Thyroid gland (tissue), 4 donors: ENCODE results near the gene DNTT. TPM values are rescaled to one million over a fixed set of nuclear protein-coding genes. Genes with fewer than 3 reads are reported as not detected.

ENCODE experiments used
- DNase-seq, 2 donors: peaks; one replicate each; pipeline ENCODE4 v3.0.0-alpha.2; 2019
- H3K27ac ChIP-seq, 3 donors: fragments of 200-600 bp; sonication (generic); 1 replicate in 2 of 3; 2 replicates in 1 of 3; pipeline ENCODE4 v1.5.1; 2016 to 2019; ENCODE audit warnings: mild to moderate bottlenecking in 1 of 3, moderate library complexity in 1 of 3
- H3K27me3 ChIP-seq: fragments of 200-600 bp; sonication (generic); one replicate; pipeline ENCODE4 v1.5.1; 2019
- H3K36me3 ChIP-seq, 2 donors: fragments of 200-600 bp; sonication (generic); one replicate each; pipeline ENCODE4 v1.5.1; 2016 to 2019
- H3K4me1 ChIP-seq, 2 donors: fragments of 200-600 bp; sonication (generic); one replicate each; pipeline ENCODE4 v1.5.1; 2017 to 2019
- H3K4me3 ChIP-seq, 3 donors: fragments of 200-600 bp; sonication (generic); replicated peaks in 1 of 3; 1 replicate in 2 of 3; 2 replicates in 1 of 3; pipeline ENCODE4 v1.5.1; 2016; ENCODE audit warnings: mild to moderate bottlenecking in 1 of 3
- H3K9me3 ChIP-seq: fragments of 200-600 bp; sonication (generic); one replicate; pipeline ENCODE4 v1.5.1; 2017
- POLR2A ChIP-seq, 2 donors: fragments of 450-650 bp; IDR thresholded peaks; one replicate each; pipeline ENCODE4 v1.6.1; 2017; ENCODE audit warnings: antibody characterized with exemption in 2 of 2, mild to moderate bottlenecking in 2 of 2, moderate library complexity in 1 of 2
- WGBS, 2 donors: methylation state at CpG; one replicate each; pipeline ENCODE4 v1.1.5; 2017; 5-methylcytosine and 5-hydroxymethylcytosine counted together
- intact Hi-C: fragments of 100-400 bp; cut with DNase I; formaldehyde crosslinking; loops from one replicate; pipeline ENCODE4 v1.15.1; 2023
- total RNA-seq, 4 donors: library from RNA; depleted of rRNA; stranded (reverse); fragments of >200 nt; gene quantifications; one replicate each; pipeline ENCODE4 v1.2.3, GENCODE V29; 2016
- TF ChIP-seq, protein P1 (sequence below), 6 experiments: fragments of 200-600 bp in 3 of 6; fragments of 450-650 bp in 3 of 6; sonication (generic) in 3 of 6; IDR thresholded peaks; one replicate each; pipeline ENCODE4 v1.5.1; 2016 to 2019; ENCODE audit warnings: antibody characterized with exemption in 6 of 6, mild to moderate bottlenecking in 2 of 6, inconsistent platforms in 1 of 6, moderate library complexity in 1 of 6

The DNTT gene
- total RNA-seq, 4 donors from 2014 or later: 0.88 TPM; not detected in 3

DNA sequence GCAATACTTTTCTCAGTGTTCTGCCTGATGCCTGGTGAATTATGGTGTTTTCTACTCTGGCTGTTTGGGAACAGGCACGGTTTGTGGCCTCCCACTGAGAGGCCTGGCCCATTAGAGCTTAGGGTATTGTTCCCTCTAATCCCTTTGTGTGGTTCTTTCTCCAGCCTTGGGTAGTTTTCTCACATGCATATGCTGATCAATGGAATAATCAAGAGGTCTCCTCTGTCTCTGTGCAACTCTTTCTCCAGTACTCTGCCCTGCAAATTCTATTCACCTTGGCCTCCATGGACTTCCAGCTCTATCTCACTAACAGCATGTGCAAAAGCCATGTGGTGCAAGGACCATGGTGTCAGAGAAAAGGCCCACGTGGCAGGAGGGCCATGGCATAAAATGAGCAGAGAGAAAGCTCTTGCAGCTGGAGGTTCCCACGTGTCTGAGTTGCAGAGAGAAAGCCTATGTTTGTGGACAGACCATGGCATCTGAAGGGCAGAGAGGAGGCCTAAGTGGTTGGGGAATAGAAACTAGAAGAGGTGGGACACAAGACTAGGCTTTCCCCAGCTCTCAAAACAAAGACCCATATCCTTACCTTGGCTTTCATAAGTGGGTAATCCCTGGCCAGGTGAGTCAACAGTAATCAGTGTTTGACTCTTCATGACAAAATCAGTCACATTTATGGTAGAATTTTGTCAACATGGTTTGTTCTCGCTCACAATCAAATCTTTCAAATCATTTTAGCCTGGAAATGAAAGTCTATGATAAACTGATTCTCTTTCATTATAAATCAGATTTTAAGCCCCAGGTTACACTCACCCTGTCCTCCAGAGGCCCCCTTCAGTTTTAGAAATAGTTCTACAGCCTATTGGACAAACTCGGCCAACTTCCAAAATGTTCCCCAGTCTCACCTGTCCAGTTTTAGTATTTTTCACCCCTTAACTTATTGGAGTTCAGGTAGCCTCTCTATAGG, 37.3 kb downstream of the DNTT start:
- Histone ChIP-seq H3K36me3 (no peaks in the 10 kb centered on the region), H3K27me3 (no peaks in the 10 kb centered on the region), H3K9me3 (no peaks in the 10 kb centered on the region), H3K4me3 (no peak overlapping the region), H3K4me1 (no peaks in the 10 kb centered on the region), H3K27ac (no peak overlapping the region)
- no peak for TF ChIP-seq POLR2A (IDR thresholded peaks at IDR 0.05)
- TF ChIP-seq, protein P1, sequence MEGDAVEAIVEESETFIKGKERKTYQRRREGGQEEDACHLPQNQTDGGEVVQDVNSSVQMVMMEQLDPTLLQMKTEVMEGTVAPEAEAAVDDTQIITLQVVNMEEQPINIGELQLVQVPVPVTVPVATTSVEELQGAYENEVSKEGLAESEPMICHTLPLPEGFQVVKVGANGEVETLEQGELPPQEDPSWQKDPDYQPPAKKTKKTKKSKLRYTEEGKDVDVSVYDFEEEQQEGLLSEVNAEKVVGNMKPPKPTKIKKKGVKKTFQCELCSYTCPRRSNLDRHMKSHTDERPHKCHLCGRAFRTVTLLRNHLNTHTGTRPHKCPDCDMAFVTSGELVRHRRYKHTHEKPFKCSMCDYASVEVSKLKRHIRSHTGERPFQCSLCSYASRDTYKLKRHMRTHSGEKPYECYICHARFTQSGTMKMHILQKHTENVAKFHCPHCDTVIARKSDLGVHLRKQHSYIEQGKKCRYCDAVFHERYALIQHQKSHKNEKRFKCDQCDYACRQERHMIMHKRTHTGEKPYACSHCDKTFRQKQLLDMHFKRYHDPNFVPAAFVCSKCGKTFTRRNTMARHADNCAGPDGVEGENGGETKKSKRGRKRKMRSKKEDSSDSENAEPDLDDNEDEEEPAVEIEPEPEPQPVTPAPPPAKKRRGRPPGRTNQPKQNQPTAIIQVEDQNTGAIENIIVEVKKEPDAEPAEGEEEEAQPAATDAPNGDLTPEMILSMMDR (IDR thresholded peaks at IDR 0.05): no peak
- WGBS, 2 donors: 60 to 76% methylated on average over 5 of the region's 5 CpGs
- intact Hi-C loops: no loop called here
- DNase-seq: no peak

DNA sequence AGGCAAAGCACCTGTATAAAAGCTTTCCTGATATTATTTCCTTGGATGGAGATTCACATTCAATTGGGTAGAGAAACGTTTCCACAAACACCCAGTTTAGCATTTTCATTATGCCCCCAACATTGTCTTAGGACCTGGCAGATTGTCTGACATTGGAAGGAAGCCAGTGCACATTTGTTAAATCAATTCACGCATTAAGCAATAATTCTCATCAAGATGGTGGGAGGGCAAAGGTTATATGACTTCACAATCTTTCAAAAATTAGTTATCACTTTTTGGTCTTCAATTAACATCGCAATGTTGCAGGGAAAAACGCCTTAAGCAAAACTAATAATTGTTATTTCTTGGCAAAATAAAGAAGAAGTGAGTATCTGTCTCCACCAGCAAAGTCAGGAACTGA, 38.2 kb downstream of the DNTT start:
- no peak for DNase-seq
- intact Hi-C loops: no loop called here
- Histone ChIP-seq H3K4me3 (no peak overlapping the region), H3K27me3 (no peaks in the 10 kb centered on the region), H3K9me3 (no peaks in the 10 kb centered on the region), H3K4me1 (no peaks in the 10 kb centered on the region), H3K27ac (no peak overlapping the region), H3K36me3 (no peaks in the 10 kb centered on the region)
- no peak for TF ChIP-seq POLR2A (IDR thresholded peaks at IDR 0.05)
- TF ChIP-seq, protein P1 (IDR thresholded peaks at IDR 0.05): no peak
- 75 to 92% methylated on average over 4 of the region's 4 CpGs for WGBS, 2 donors

DNA sequence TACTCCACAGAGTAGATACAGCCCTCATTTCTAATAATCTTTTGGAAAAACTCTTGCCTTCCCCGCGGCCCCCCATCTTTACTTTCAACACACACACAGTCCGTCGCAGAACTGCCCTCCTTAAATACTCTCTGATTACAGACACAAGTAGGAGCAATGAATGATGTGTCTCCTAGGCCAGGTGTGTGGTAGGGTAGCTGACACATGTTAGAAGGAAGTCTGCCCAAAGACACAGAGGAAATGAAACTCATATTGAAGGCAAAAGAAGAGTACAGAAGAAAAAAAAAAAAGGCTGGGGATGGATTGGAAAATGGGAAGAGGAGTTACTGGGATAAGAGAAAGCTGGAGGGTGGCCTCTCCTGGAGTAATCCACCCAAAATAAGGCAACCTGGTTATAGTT, 39.9 kb downstream of the DNTT start:
- H3K36me3 ChIP-seq: no peaks in the 10 kb centered on the region
- H3K9me3 ChIP-seq: no peaks in the 10 kb centered on the region
- no peak for DNase-seq
- no peak overlapping the region for H3K4me3 ChIP-seq
- no peak overlapping the region for H3K27ac ChIP-seq
- 95 to 97% methylated on average over 4 of the region's 4 CpGs for WGBS, 2 donors
- H3K27me3 ChIP-seq: no peaks in the 10 kb centered on the region
- TF ChIP-seq, protein P1 (IDR thresholded peaks at IDR 0.05): no peak
- TF ChIP-seq POLR2A (IDR thresholded peaks at IDR 0.05): no peak
- H3K4me1 ChIP-seq: no peaks in the 10 kb centered on the region
- intact Hi-C loops: no loop called here

DNA sequence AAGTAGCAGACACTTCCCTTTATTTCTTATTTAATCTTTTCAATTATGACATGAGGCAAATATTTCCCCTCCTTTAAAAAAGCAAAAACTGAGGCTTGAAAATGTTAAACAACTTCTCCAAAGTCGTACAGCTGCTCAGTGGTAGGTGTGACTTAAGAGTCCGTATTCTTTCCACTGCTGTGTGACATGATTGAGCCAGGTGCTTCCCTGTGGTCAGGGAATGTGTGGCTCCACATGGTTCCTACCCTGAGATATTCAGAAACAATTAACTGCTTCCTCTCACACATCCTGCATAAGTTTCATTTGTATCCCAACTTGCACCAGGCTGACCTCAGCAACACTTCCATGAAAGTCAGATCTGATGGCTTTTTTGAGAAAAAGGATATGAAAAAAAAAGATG, 41.0 kb downstream of the DNTT start:
- Histone ChIP-seq H3K4me3 (no peak overlapping the region), H3K9me3 (no peaks in the 10 kb centered on the region), H3K27ac (no peak overlapping the region), H3K36me3 (no peaks in the 10 kb centered on the region), H3K4me1 (no peaks in the 10 kb centered on the region), H3K27me3 (no peaks in the 10 kb centered on the region)
- no peak for DNase-seq
- intact Hi-C loops: no loop called here
- no peak for TF ChIP-seq POLR2A (IDR thresholded peaks at IDR 0.05)
- TF ChIP-seq, protein P1 (IDR thresholded peaks at IDR 0.05): no peak
- WGBS, 2 donors: 63 to 75% methylated on average over 2 of the region's 2 CpGs

DNA sequence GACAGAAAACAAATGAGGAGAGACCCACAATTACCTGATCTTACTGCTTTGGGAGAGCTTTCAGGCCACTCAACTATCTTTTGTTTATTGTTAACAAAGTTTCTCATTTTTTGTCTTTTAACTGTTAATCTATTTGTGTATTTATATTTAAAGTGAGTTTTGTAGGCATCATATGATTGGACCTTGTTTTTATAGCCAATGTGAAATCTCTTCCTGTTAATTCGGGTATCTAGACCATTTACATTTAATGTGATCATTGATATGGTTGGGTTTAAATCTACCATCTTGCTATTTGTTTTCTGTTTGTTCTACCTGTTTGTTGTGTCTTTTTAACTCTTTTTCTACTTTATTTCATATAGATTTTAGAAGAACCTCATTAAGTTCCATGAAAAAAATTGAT, 42.1 kb downstream of the DNTT start:
- Histone ChIP-seq H3K4me1 (no peaks in the 10 kb centered on the region), H3K36me3 (no peaks in the 10 kb centered on the region), H3K9me3 (no peaks in the 10 kb centered on the region), H3K27me3 (no peaks in the 10 kb centered on the region), H3K27ac (no peak overlapping the region), H3K4me3 (no peak overlapping the region)
- intact Hi-C loops: no loop called here
- 89 to 95% methylated on average over 1 of the region's 1 CpG for WGBS, 2 donors
- TF ChIP-seq, protein P1 (IDR thresholded peaks at IDR 0.05): no peak
- TF ChIP-seq POLR2A (IDR thresholded peaks at IDR 0.05): no peak
- DNase-seq: no peak
